Measurements from ENCODE around the gene PLEKHN1.

DNA sequence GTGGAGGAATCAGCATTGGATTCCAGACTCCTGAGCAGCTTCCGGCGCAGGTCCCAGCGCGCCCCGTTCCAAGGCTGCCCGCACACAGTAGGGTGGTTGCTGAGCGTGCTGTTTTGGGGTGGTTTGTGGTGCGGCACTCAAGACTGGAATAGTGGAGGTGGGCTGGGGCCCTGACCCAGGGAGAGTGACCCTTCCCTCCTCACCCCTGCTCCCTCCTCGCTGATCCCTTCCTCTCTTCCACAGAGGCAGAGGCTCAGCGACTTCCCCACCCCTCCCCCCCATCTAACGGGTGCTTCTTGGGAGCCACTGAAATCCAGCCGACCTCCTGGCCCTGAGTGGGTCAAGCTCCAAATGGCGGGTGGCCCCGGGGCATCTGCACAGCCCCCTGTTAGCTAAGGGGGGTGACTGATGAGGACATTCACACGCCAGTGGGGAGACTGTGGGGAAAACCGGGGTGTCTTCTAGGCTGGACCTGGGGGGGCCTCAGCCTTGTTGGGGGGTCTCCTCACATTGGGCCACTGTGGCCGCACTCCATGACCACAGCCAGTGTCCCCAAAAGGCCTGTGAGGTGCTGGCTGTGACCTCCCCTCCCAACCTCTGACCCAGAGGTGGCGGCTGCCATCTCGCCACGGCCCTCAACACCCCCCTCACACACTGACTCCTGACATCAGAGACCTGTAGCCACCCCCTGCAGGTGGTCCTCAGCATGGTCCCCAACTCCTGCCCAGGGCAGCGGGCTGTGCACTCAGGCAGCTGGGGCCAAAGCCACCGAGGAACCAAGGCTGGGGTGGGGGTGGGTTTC, 37.5 kb downstream of the PLEKHN1 start:
- TF ChIP-seq, protein P1, sequence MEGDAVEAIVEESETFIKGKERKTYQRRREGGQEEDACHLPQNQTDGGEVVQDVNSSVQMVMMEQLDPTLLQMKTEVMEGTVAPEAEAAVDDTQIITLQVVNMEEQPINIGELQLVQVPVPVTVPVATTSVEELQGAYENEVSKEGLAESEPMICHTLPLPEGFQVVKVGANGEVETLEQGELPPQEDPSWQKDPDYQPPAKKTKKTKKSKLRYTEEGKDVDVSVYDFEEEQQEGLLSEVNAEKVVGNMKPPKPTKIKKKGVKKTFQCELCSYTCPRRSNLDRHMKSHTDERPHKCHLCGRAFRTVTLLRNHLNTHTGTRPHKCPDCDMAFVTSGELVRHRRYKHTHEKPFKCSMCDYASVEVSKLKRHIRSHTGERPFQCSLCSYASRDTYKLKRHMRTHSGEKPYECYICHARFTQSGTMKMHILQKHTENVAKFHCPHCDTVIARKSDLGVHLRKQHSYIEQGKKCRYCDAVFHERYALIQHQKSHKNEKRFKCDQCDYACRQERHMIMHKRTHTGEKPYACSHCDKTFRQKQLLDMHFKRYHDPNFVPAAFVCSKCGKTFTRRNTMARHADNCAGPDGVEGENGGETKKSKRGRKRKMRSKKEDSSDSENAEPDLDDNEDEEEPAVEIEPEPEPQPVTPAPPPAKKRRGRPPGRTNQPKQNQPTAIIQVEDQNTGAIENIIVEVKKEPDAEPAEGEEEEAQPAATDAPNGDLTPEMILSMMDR (IDR thresholded peaks at IDR 0.05): no peak
- TF ChIP-seq POLR2AphosphoS5 (IDR thresholded peaks at IDR 0.05): no peak

All from transverse colon (tissue), 4 donors.